Lower lobe of right lung (tissue), 2 donors: ENCODE data around the gene KRTAP12-2. TPM values are rescaled to one million over a fixed set of nuclear protein-coding genes. Genes with fewer than 3 reads are reported as not detected.
"Not testable (repeated sequence)": the region's sequence is repeated elsewhere in the genome, so short reads cannot be mapped to it uniquely, and the experiment has no call there.

ENCODE experiments used
- ATAC-seq, 2 donors: fragments of 200-7000 bp; cut with Tn5 transposase; one replicate each; pipeline ENCODE4 v1.9.1; 2020 to 2022; ENCODE audit warnings: mild to moderate bottlenecking in 2 of 2, moderate library complexity in 2 of 2
- DNase-seq: peaks from one replicate; pipeline ENCODE4 v3.0.0-alpha.2; 2020
- H3K27ac ChIP-seq: fragments of 200-600 bp; one replicate; pipeline ENCODE4 v1.8.0; 2022
- H3K27me3 ChIP-seq: fragments of 200-600 bp; one replicate; pipeline ENCODE4 v1.8.0; 2022; ENCODE audit warnings: low read depth
- H3K36me3 ChIP-seq: fragments of 200-600 bp; one replicate; pipeline ENCODE4 v1.8.0; 2022; ENCODE audit warnings: mild to moderate bottlenecking
- H3K4me1 ChIP-seq: fragments of 200-600 bp; one replicate; pipeline ENCODE4 v1.8.0; 2022
- H3K4me3 ChIP-seq: fragments of 200-600 bp; one replicate; pipeline ENCODE4 v1.8.0; 2022; ENCODE audit warnings: mild to moderate bottlenecking
- H3K9me3 ChIP-seq: fragments of 200-600 bp; one replicate; pipeline ENCODE4 v1.8.0; 2022
- CTCF ChIP-seq: fragments of 200-600 bp; IDR thresholded peaks from one replicate; pipeline ENCODE4 v1.8.0; 2022; ENCODE audit warnings: antibody characterized with exemption, mild to moderate bottlenecking
- intact Hi-C: fragments of 100-400 bp; cut with DNase I; formaldehyde crosslinking; loops from one replicate; pipeline ENCODE4 v1.11.0; 2022
- total RNA-seq: library from RNA; stranded (reverse); fragmentation: NEBNext Ultra II Directional; extraction: Animal tissue kit (Norgen Biotek cat#: 25700); gene quantifications from one replicate; pipeline ENCODE4 v1.2.1, GENCODE V29; 2021
- donor health status: DM: no; HTN: yes; CAD: no; lungs with severe emphysema.

Gene KRTAP12-2
- total RNA-seq, 1 donor from 2014 or later: not detected

DNA sequence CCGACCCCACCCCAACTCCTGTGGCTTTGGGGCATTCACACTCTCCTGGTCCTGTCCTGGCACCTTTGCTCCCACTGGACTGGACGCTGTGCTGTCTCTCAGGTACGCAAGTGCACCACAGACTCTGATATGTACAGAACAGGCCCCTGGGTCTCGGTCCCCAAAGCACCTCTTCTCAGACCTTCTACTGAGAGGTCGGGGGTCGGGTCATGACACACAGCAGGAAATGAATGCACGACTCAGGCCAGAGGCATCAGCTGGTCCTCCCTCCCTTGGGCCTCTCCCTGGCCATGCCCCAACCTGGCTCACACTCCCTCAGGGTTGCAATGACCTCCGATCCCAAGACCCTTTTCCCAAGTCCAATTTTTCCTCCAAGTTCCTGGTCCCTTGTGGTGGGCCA, 28.5 kb upstream of the KRTAP12-2 start:
- Histone ChIP-seq H3K4me3 (no peak overlapping the region), H3K27me3 (peaks cover 25% of the 10 kb centered on the region), H3K4me1 (no peaks in the 10 kb centered on the region), H3K27ac (no peak overlapping the region), H3K9me3 (peaks cover 23% of the 10 kb centered on the region), H3K36me3 (no peaks in the 10 kb centered on the region)
- TF ChIP-seq CTCF: no peak
- ATAC-seq: no peak
- intact Hi-C loops: no loop called here
- no peak for DNase-seq

- no peak for TF ChIP-seq CTCF
- peaks cover 23% of the 10 kb centered on the region for H3K9me3 ChIP-seq
- H3K36me3 ChIP-seq: no peaks in the 10 kb centered on the region
- intact Hi-C loops: no loop called here
- peaks cover 21% of the 10 kb centered on the region for H3K27me3 ChIP-seq
- no peak overlapping the region for H3K27ac ChIP-seq
- H3K4me3 ChIP-seq: no peak overlapping the region
- ATAC-seq: no peak
- no peaks in the 10 kb centered on the region for H3K4me1 ChIP-seq
- no peak for DNase-seq
Measured at GRCh38 chr21:44694776-44695175, 28.0 kb upstream of the KRTAP12-2 start.

DNA sequence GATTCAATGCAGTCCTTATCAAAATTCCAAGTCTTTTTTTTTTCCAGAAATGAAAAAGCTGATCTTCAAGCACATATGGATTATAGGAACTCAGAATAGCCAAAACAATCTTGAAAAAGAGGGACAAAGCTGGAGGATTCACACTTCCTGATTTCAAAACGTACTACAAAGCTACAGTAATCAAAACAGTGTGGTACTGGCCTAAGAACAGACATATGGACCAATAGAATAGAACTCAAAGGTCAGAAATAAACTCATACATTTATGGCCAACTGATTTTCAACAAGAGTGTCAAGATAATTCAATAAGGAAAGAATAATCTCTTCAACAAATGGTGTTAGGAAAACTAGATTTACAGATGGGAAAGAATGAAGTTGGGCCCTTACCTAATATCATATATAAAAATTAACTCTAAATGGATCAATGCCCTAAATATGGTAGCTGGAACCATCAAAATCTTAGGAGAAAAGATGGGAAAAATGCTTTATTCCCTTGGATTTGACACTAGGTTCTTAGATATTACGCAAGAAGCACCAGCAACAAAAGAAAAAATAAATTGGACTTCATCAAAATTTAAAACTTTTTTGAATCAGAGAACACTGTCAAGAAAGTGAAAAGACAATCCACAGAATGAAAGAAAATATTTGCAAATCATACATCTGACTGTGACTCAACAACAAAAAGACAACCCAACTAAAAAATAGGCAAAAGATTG, 26.2 kb upstream of the KRTAP12-2 start:
- H3K36me3 ChIP-seq: no peaks in the 10 kb centered on the region
- no peak overlapping the region for H3K27ac ChIP-seq
- no peak for ATAC-seq

GRCh38 chr21:44691686-44692085, 25.0 kb upstream of the KRTAP12-2 start:
- Histone ChIP-seq H3K27ac (no peak overlapping the region), H3K4me1 (no peaks in the 10 kb centered on the region), H3K4me3 (no peak overlapping the region), H3K27me3 (peaks cover 16% of the 10 kb centered on the region), H3K36me3 (no peaks in the 10 kb centered on the region), H3K9me3 (peaks cover 23% of the 10 kb centered on the region)
- TF ChIP-seq CTCF: no peak
- ATAC-seq: no peak
- no peak for DNase-seq
- intact Hi-C loops: no loop called here

More for the DNA sequence above, 26.2 kb upstream of the KRTAP12-2 start:
- no peak for TF ChIP-seq CTCF
- Histone ChIP-seq H3K27me3 (peaks cover 8% of the 10 kb centered on the region), H3K4me1 (no peaks in the 10 kb centered on the region), H3K9me3 (peaks cover 23% of the 10 kb centered on the region), H3K4me3 (no peak overlapping the region)
- no peak for DNase-seq
- intact Hi-C loops: no loop called here

GRCh38 chr21:44689740-44690139, 23.0 kb upstream of the KRTAP12-2 start:
- ATAC-seq, H3K27ac ChIP-seq, intact Hi-C loops, H3K4me1 ChIP-seq, H3K36me3 ChIP-seq, DNase-seq, H3K4me3 ChIP-seq: not testable (repeated sequence)
- H3K9me3 ChIP-seq: peaks cover 23% of the 10 kb centered on the region
- peaks cover 22% of the 10 kb centered on the region for H3K27me3 ChIP-seq

GRCh38 chr21:44687671-44688070, 20.9 kb upstream of the KRTAP12-2 start:
- TF ChIP-seq CTCF: no peak
- H3K4me1 ChIP-seq: no peaks in the 10 kb centered on the region
- H3K36me3 ChIP-seq: no peaks in the 10 kb centered on the region
- peaks cover 22% of the 10 kb centered on the region for H3K27me3 ChIP-seq
- DNase-seq (no peak), ATAC-seq (no peak)
- intact Hi-C loops: no loop called here
- H3K4me3 ChIP-seq: no peak overlapping the region
- H3K9me3 ChIP-seq: peaks cover 8% of the 10 kb centered on the region
- H3K27ac ChIP-seq: no peak overlapping the region
